OCI-LY7 (cell line): ENCODE measurements around the gene PLEKHG5. TPM values are rescaled to one million over a fixed set of nuclear protein-coding genes. Genes with fewer than 3 reads are reported as not detected.

Source experiments
- BruUV-seq: library from RNA; stranded (reverse); fragments of 400-500 nt; replicated peaks from 2 replicates; lab custom pipeline; 2021; lab: Mats Ljungman, UMichigan
- CTCF ChIA-PET: fragments of 300-600 bp; sonication (Branson Sonifier 250); formaldehyde crosslinking; loops from one replicate; lab custom pipeline; 2022; ENCODE audit warnings: antibody characterized with exemption; ENCODE audit not compliant: unreplicated experiment; lab: Charles Lee
- POLR2A ChIA-PET: fragments of 300-600 bp; sonication (Branson Sonifier 250); formaldehyde crosslinking; loops from one replicate; lab custom pipeline; 2022; ENCODE audit warnings: antibody characterized with exemption; lab: Charles Lee
- DNase-seq: peaks from one replicate; pipeline ENCODE4 v3.0.0-alpha.2; 2015; ENCODE audit warnings: low spot score
- H2AFZ ChIP-seq: fragments of 200-600 bp; sonication (generic), shearing (Covaris generic); 2 replicates; pipeline ENCODE4 v1.6.1; 2014; ENCODE audit warnings: mild to moderate bottlenecking, antibody characterized with exemption, low read length, moderate library complexity
- H3K27ac ChIP-seq: fragments of 200-600 bp; sonication (generic); 2 replicates; pipeline ENCODE4 v1.5.1; 2014; ENCODE audit warnings: mixed run types, low read depth, mild to moderate bottlenecking, moderate library complexity, low read length, inconsistent platforms; ENCODE audit not compliant: poor library complexity, severe bottlenecking
- H3K36me3 ChIP-seq: fragments of 200-600 bp; sonication (generic); 2 replicates; pipeline ENCODE4 v1.6.1; 2014; ENCODE audit warnings: mild to moderate bottlenecking, antibody characterized with exemption, low read length, moderate library complexity, mixed read lengths; ENCODE audit not compliant: insufficient read depth
- H3K4me1 ChIP-seq: fragments of 200-600 bp; sonication (generic); 2 replicates; pipeline ENCODE4 v1.5.1; 2014; ENCODE audit warnings: mild to moderate bottlenecking, low read length; ENCODE audit not compliant: insufficient read depth, poor library complexity, severe bottlenecking
- H3K4me2 ChIP-seq: fragments of 200-600 bp; sonication (generic); 2 replicates; pipeline ENCODE4 v1.6.1; 2014; ENCODE audit warnings: mild to moderate bottlenecking, low read length
- H3K4me3 ChIP-seq: fragments of 200-600 bp; sonication (generic); 2 replicates; pipeline ENCODE4 v1.5.1; 2014; ENCODE audit warnings: mild to moderate bottlenecking, low read depth, low read length; ENCODE audit not compliant: poor library complexity, severe bottlenecking
- H3K79me2 ChIP-seq: fragments of 200-600 bp; sonication (generic); 2 replicates; pipeline ENCODE4 v1.6.1; 2016; ENCODE audit warnings: low read depth, mild to moderate bottlenecking, low read length, moderate library complexity, mixed read lengths; ENCODE audit not compliant: insufficient read depth
- H3K9me2 ChIP-seq: fragments of 200-600 bp; sonication (generic); 2 replicates; pipeline ENCODE4 v1.6.1; 2016; ENCODE audit warnings: mild to moderate bottlenecking, low read length, mixed read lengths; ENCODE audit not compliant: insufficient read depth
- H3K9me3 ChIP-seq: fragments of 200-600 bp; sonication (generic); 2 replicates; pipeline ENCODE4 v1.6.1; 2014; ENCODE audit warnings: mild to moderate bottlenecking, mixed run types, low read length, mixed read lengths
- H4K20me1 ChIP-seq: fragments of 200-600 bp; sonication (generic); 2 replicates; pipeline ENCODE4 v1.6.1; 2014; ENCODE audit warnings: mild to moderate bottlenecking, antibody characterized with exemption, low read length, moderate library complexity, mixed read lengths; ENCODE audit not compliant: insufficient read depth
- EZH2phosphoT487 ChIP-seq: fragments of 200-600 bp; sonication (generic); IDR thresholded peaks from 2 replicates; pipeline ENCODE4 v1.6.1; 2018; ENCODE audit warnings: low read depth, borderline replicate concordance, mild to moderate bottlenecking, mixed run types, antibody characterized with exemption, low read length, moderate library complexity, mixed read lengths
- intact Hi-C: fragments of 100-400 bp; cut with micrococcal nuclease; formaldehyde crosslinking; loops from one replicate; pipeline ENCODE4 v1.10.0; 2022; ENCODE audit not compliant: unreplicated experiment
- total RNA-seq, 2 experiments: library from RNA; depleted of rRNA in 1 of 2; stranded (reverse); fragments of >200 nt in 1 of 2; shearing (Covaris generic) in 1 of 2; gene quantifications; 2 replicates each; pipeline ENCODE4 v1.2.3, GENCODE V29; 2014 to 2022
- TF ChIP-seq, protein P1 (sequence below): fragments of 200-600 bp; sonication (generic); conservative IDR thresholded peaks from 2 replicates; pipeline ENCODE4 v1.5.1; 2014; ENCODE audit warnings: mild to moderate bottlenecking, antibody characterized with exemption, low read length, moderate library complexity, mixed read lengths

PLEKHG5 gene
- total RNA-seq, 2 experiments from 2014 or later = 1.6 to 2.4 TPM

- Histone ChIP-seq H3K79me2 (no peaks in the 10 kb centered on the region), H3K4me1 (no peaks in the 10 kb centered on the region), H3K9me2 (no peaks in the 10 kb centered on the region), H2AFZ (no peak within 1 kb of the TSS), H4K20me1 (no peaks in the 10 kb centered on the region), H3K9me3 (no peaks in the 10 kb centered on the region), H3K4me3 (no peak within 1 kb of the TSS), H3K4me2 (no peak within 1 kb of the TSS), H3K27ac (no peak within 1 kb of the TSS), H3K36me3 (no peaks in the 10 kb centered on the region)
- no peak for DNase-seq
- TF ChIP-seq, protein P1, sequence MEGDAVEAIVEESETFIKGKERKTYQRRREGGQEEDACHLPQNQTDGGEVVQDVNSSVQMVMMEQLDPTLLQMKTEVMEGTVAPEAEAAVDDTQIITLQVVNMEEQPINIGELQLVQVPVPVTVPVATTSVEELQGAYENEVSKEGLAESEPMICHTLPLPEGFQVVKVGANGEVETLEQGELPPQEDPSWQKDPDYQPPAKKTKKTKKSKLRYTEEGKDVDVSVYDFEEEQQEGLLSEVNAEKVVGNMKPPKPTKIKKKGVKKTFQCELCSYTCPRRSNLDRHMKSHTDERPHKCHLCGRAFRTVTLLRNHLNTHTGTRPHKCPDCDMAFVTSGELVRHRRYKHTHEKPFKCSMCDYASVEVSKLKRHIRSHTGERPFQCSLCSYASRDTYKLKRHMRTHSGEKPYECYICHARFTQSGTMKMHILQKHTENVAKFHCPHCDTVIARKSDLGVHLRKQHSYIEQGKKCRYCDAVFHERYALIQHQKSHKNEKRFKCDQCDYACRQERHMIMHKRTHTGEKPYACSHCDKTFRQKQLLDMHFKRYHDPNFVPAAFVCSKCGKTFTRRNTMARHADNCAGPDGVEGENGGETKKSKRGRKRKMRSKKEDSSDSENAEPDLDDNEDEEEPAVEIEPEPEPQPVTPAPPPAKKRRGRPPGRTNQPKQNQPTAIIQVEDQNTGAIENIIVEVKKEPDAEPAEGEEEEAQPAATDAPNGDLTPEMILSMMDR = no peak
- no peak for TF ChIP-seq EZH2phosphoT487
- no TSS peak for BruUV-seq
- intact Hi-C loops = no loop called here
- ChIA-PET CTCF (no interaction called here), POLR2A (no interaction called here)
These were observed 71.5 kb downstream of the PLEKHG5 start, which contains the start of gene HES2 for GRCh38 chr1:6419804-6420453. Gene HES2, minus strand, starts transcription at chr1:6419919. Its CDS starts 99 bp downstream, at chr1:6419820.

GRCh38 chr1:6419397-6419803, 72.1 kb downstream of the PLEKHG5 start:
- Histone ChIP-seq H3K9me3 (no peaks in the 10 kb centered on the region), H3K79me2 (no peaks in the 10 kb centered on the region), H4K20me1 (no peaks in the 10 kb centered on the region), H3K4me1 (no peaks in the 10 kb centered on the region), H3K27ac (no peak overlapping the region), H3K36me3 (no peaks in the 10 kb centered on the region), H3K4me3 (no peak overlapping the region), H2AFZ (no peak overlapping the region), H3K9me2 (no peaks in the 10 kb centered on the region), H3K4me2 (no peak overlapping the region)
- intact Hi-C loops = no loop called here
- CTCF ChIA-PET = no interaction called here
- DNase-seq = no peak
- no peak for TF ChIP-seq EZH2phosphoT487
- TF ChIP-seq, protein P1 = no peak
- no TSS peak for BruUV-seq
- POLR2A ChIA-PET = no interaction called here

GRCh38 chr1:6418668-6419396, 72.6 kb downstream of the PLEKHG5 start:
- DNase-seq = no peak
- Histone ChIP-seq H2AFZ (no peak overlapping the region), H3K36me3 (no peaks in the 10 kb centered on the region), H3K4me3 (no peak overlapping the region), H3K4me1 (no peaks in the 10 kb centered on the region), H3K9me2 (no peaks in the 10 kb centered on the region), H3K79me2 (no peaks in the 10 kb centered on the region), H3K27ac (no peak overlapping the region), H3K9me3 (no peaks in the 10 kb centered on the region), H3K4me2 (no peak overlapping the region), H4K20me1 (no peaks in the 10 kb centered on the region)
- intact Hi-C loops = no loop called here
- BruUV-seq = no TSS peak
- TF ChIP-seq EZH2phosphoT487 = no peak
- TF ChIP-seq, protein P1 = no peak
- ChIA-PET POLR2A (no interaction called here), CTCF (no interaction called here)
